Fibroblast of lung (primary cell): ENCODE measurements around the gene TSSK3.
A peak's percentile ranks its signal among the peaks of the same experiment; 100 is the strongest.

ENCODE experiments used
- CTCF ChIP-seq, 2 donors: IDR thresholded peaks in 1 of 2; conservative IDR thresholded peaks in 1 of 2; 1 replicate in 1 of 2; 2 replicates in 1 of 2; pipeline ENCODE4 v1.5.1; 2011 to 2012; ENCODE audit warnings: low read length in 2 of 2, control low read depth in 1 of 2, inconsistent platforms in 1 of 2, low read depth in 1 of 2, mild to moderate bottlenecking in 1 of 2
- EZH2 ChIP-seq: IDR thresholded peaks from 2 replicates; pipeline ENCODE4 v1.5.1; 2012; ENCODE audit warnings: low read length, control low read depth, mild to moderate bottlenecking; ENCODE audit errors: missing control alignments

DNA sequence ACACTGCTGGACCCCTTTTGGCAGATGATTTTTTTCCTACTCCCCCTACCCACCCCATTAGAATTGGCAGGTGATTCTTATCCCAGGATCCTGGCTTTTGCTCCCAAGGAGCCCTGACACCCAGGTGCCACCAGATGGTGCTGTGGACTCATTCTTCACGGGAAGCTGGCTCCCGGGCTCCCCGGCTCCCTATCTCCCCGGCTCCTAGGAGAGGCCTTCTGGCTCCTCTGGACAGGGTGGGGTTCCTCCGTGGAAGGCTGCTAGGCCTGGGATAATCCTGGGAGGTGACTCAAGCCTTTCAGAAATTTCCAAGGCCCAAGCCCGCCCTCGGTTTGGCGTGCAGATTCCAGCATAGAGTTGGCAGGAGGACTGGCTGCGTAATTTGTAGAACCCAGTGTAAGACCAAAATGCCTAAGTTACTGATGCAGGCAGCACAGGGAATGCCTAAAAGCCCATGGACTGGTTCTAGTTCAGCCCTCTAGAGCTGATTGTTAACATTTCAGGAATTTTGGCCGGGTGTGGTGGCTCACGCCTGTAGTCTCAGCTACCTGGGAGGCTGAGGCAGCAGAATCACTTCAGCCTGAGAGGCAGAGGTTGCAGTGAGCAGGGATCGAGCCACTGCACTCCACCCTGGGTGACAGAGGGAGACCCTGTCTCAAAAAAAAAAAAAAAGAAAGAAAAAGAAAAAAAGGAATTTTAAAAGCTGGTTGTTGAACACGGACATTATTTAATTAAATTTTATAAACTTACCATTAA, 38.7 kb downstream of the TSSK3 start:
- TF ChIP-seq CTCF (conservative IDR thresholded peaks at IDR 0.05 in 1 of 2, IDR thresholded peaks at IDR 0.05 in 1 of 2; ENCODE audit: low read depth in 1 of 2, low read length in 2 of 2) (peak; percentile 92 to 98), EZH2 (no peak)
